H9 (cell line): ENCODE results near the gene ZNF84. TPM values are rescaled to one million over a fixed set of nuclear protein-coding genes. Genes with fewer than 3 reads are reported as not detected.

Source experiments
- DNase-seq: peaks from one replicate; pipeline ENCODE4 v3.0.0-alpha.2; 2017
- H2AFZ ChIP-seq: one replicate; pipeline ENCODE4 v1.6.1; 2013; ENCODE audit warnings: mild to moderate bottlenecking, low read length, control low read depth, moderate library complexity
- H2AK5ac ChIP-seq: 2 replicates; pipeline ENCODE4 v1.6.1; 2013; ENCODE audit warnings: low read length, control low read depth, mixed read lengths; ENCODE audit not compliant: insufficient read length
- H2BK120ac ChIP-seq: one replicate; pipeline ENCODE4 v1.6.1; 2013; ENCODE audit warnings: low read depth, mild to moderate bottlenecking, low read length, control low read depth, inconsistent platforms; ENCODE audit not compliant: poor library complexity, severe bottlenecking
- H2BK12ac ChIP-seq: 2 replicates; pipeline ENCODE4 v1.6.1; 2013; ENCODE audit warnings: low read length, control low read depth, mixed read lengths, low read depth; ENCODE audit not compliant: insufficient read length
- H2BK15ac ChIP-seq: 2 replicates; pipeline ENCODE4 v1.6.1; 2013; ENCODE audit warnings: low read depth, low read length, control low read depth
- H2BK20ac ChIP-seq: one replicate; pipeline ENCODE4 v1.6.1; 2013; ENCODE audit warnings: low read depth, mild to moderate bottlenecking, low read length, control low read depth, inconsistent platforms; ENCODE audit not compliant: poor library complexity, severe bottlenecking
- H2BK5ac ChIP-seq: 2 replicates; pipeline ENCODE4 v1.6.1; 2013; ENCODE audit warnings: low read length, control low read depth, mixed read lengths; ENCODE audit not compliant: insufficient read length
- H3K14ac ChIP-seq: 2 replicates; pipeline ENCODE4 v1.6.1; 2013; ENCODE audit warnings: low read length, control low read depth; ENCODE audit not compliant: insufficient read depth
- H3K18ac ChIP-seq: 2 replicates; pipeline ENCODE4 v1.6.1; 2013; ENCODE audit warnings: low read depth, mild to moderate bottlenecking, mixed read lengths, low read length, control low read depth; ENCODE audit not compliant: insufficient read length
- H3K23ac ChIP-seq: 2 replicates; pipeline ENCODE4 v1.6.1; 2013; ENCODE audit warnings: low read length, control low read depth, mixed read lengths, low read depth; ENCODE audit not compliant: insufficient read length
- H3K23me2 ChIP-seq: 2 replicates; pipeline ENCODE4 v1.6.1; 2013; ENCODE audit warnings: low read depth, mild to moderate bottlenecking, mixed read lengths, low read length, control low read depth; ENCODE audit not compliant: insufficient read length, poor library complexity, severe bottlenecking
- H3K27ac ChIP-seq: 2 replicates; pipeline ENCODE4 v1.5.1; 2013; ENCODE audit warnings: low read length, control low read depth, mixed read lengths, low read depth; ENCODE audit not compliant: insufficient read length
- H3K27me3 ChIP-seq: 2 replicates; pipeline ENCODE4 v1.6.1; 2013; ENCODE audit warnings: low read length, control low read depth, inconsistent platforms; ENCODE audit not compliant: insufficient read depth
- H3K4ac ChIP-seq: 2 replicates; pipeline ENCODE4 v1.6.1; 2013; ENCODE audit warnings: low read depth, mild to moderate bottlenecking, control low read depth, inconsistent platforms, low read length, moderate library complexity
- H3K4me1 ChIP-seq: 2 replicates; pipeline ENCODE4 v1.6.1; 2013; ENCODE audit warnings: low read length, control low read depth, inconsistent platforms; ENCODE audit not compliant: insufficient read depth
- H3K4me2 ChIP-seq: 2 replicates; pipeline ENCODE4 v1.6.1; 2013; ENCODE audit warnings: low read length, control low read depth, mixed read lengths; ENCODE audit not compliant: insufficient read length, insufficient read depth
- H3K56ac ChIP-seq: 2 replicates; pipeline ENCODE4 v1.6.1; 2013; ENCODE audit warnings: low read depth, mild to moderate bottlenecking, mixed read lengths, low read length, control low read depth; ENCODE audit not compliant: insufficient read length
- H3K79me1 ChIP-seq: 2 replicates; pipeline ENCODE4 v1.6.1; 2013; ENCODE audit warnings: low read depth, mild to moderate bottlenecking, moderate library complexity, low read length, control low read depth, inconsistent platforms; ENCODE audit not compliant: insufficient read depth, poor library complexity, severe bottlenecking
- H3K79me2 ChIP-seq: 2 replicates; pipeline ENCODE4 v1.6.1; 2013; ENCODE audit warnings: low read length, control low read depth, inconsistent platforms; ENCODE audit not compliant: insufficient read depth
- H3K9ac ChIP-seq: 2 replicates; pipeline ENCODE4 v1.6.1; 2013; ENCODE audit warnings: low read length, control low read depth, mixed read lengths; ENCODE audit not compliant: insufficient read length; ENCODE audit errors: extremely low read depth
- H3K9me3 ChIP-seq: one replicate; pipeline ENCODE4 v1.6.1; 2013; ENCODE audit warnings: low read depth, low read length, inconsistent platforms; ENCODE audit not compliant: control insufficient read depth
- H3T11ph ChIP-seq: one replicate; pipeline ENCODE4 v1.6.1; 2013; ENCODE audit warnings: mild to moderate bottlenecking, low read length, control low read depth, inconsistent platforms
- H4K20me1 ChIP-seq: one replicate; pipeline ENCODE4 v1.6.1; 2013; ENCODE audit not compliant: control insufficient read depth, insufficient read length, insufficient read depth
- H4K5ac ChIP-seq: 2 replicates; pipeline ENCODE4 v1.6.1; 2013; ENCODE audit warnings: low read depth, mild to moderate bottlenecking, mixed read lengths, low read length, control low read depth; ENCODE audit not compliant: insufficient read length
- H4K8ac ChIP-seq: replicated peaks from 2 replicates; pipeline ENCODE4 v1.6.1; 2013; ENCODE audit warnings: low read length, control low read depth, mixed read lengths, low read depth; ENCODE audit not compliant: insufficient read length
- H4K91ac ChIP-seq: 2 replicates; pipeline ENCODE4 v1.6.1; 2013; ENCODE audit warnings: low read depth, mild to moderate bottlenecking, moderate library complexity, mixed read lengths, low read length, control low read depth; ENCODE audit not compliant: insufficient read length
- H3K27ac Mint-ChIP-seq, 3 experiments: 2 replicates in 2 of 3; 3 replicates in 1 of 3; pipeline ENCODE4 v1.8.0; 2020 to 2021; ENCODE audit warnings: mixed read lengths in 3 of 3, mild to moderate bottlenecking in 1 of 3, moderate library complexity in 1 of 3
- H3K27me3 Mint-ChIP-seq: 2 replicates; pipeline ENCODE4 v1.8.0; 2021; ENCODE audit warnings: low read depth, mild to moderate bottlenecking, moderate library complexity, mixed read lengths
- H3K36me3 Mint-ChIP-seq, 3 experiments: 2 replicates in 2 of 3; 3 replicates in 1 of 3; pipeline ENCODE4 v1.8.0; 2020 to 2021; ENCODE audit warnings: low read depth in 3 of 3, mixed read lengths in 3 of 3; ENCODE audit not compliant: insufficient read depth in 1 of 3
- H3K4me1 Mint-ChIP-seq, 2 experiments: 2 replicates each; pipeline ENCODE4 v1.8.0; 2020; ENCODE audit warnings: mixed read lengths in 2 of 2
- H3K4me3 Mint-ChIP-seq, 2 experiments: 2 replicates in 1 of 2; 3 replicates in 1 of 2; pipeline ENCODE4 v1.8.0; 2020 to 2021; ENCODE audit warnings: mild to moderate bottlenecking in 2 of 2, mixed read lengths in 2 of 2, moderate library complexity in 1 of 2
- H3K9me3 Mint-ChIP-seq, 2 experiments: 2 replicates in 1 of 2; 3 replicates in 1 of 2; pipeline ENCODE4 v1.8.0; 2020; ENCODE audit warnings: mild to moderate bottlenecking in 2 of 2, mixed read lengths in 2 of 2, moderate library complexity in 1 of 2
- CTCF ChIP-seq: fragments of 200-600 bp; sonication (generic); conservative IDR thresholded peaks from 3 replicates; pipeline ENCODE4 v1.8.0; 2021; ENCODE audit warnings: antibody characterized with exemption, mild to moderate bottlenecking
- WGBS: extraction: QIAGEN DNeasy Blood & Tissue Kit; methylation state at CpG from one replicate; pipeline ENCODE4 v1.1.7; 2013; ENCODE audit warnings: missing lambda C conversion rate, low lambda C conversion rate, mixed read lengths; ENCODE audit not compliant: insufficient read length; ENCODE audit errors: extremely low coverage; 5-methylcytosine and 5-hydroxymethylcytosine counted together
- total RNA-seq: library from RNA; stranded (reverse); gene quantifications from 2 replicates; pipeline ENCODE4 v1.2.1, GENCODE V29; 2021

The ZNF84 gene
- total RNA-seq, 1 experiment from 2014 or later = 45.1 TPM

- H2BK120ac ChIP-seq = no peak overlapping the region
- no peak overlapping the region for H3K27ac ChIP-seq
- H2AK5ac ChIP-seq = no peak overlapping the region
- WGBS = no CpG with 5 or more reads among the region's 5 CpGs
- no peak overlapping the region for H3K9ac ChIP-seq
- no peaks in the 10 kb centered on the region for H4K20me1 ChIP-seq
- H3K23ac ChIP-seq = no peak overlapping the region
- no peak overlapping the region for H3K14ac ChIP-seq
- H4K5ac ChIP-seq = no peak overlapping the region
- Mint-ChIP-seq H3K36me3 (peaks cover 90 to 100% (median 99%) of the 10 kb centered on the region in 3 experiments), H3K4me1 (no peaks in the 10 kb centered on the region), H3K4me3 (no peak overlapping the region), H3K9me3 (peaks cover 96 to 98% of the 10 kb centered on the region in 2 experiments), H3K27me3 (peaks cover 6% of the 10 kb centered on the region; the same call in 1 of the 2 replicates), H3K27ac (no peak overlapping the region)
- H3K79me1 ChIP-seq = no peaks in the 10 kb centered on the region
- H3K79me2 ChIP-seq = no peaks in the 10 kb centered on the region
- no peak overlapping the region for H2BK20ac ChIP-seq
- H2BK12ac ChIP-seq = no peak overlapping the region
- H4K91ac ChIP-seq = no peak overlapping the region
- H3K9me3 ChIP-seq = peaks cover 82% of the 10 kb centered on the region
- H3T11ph ChIP-seq = no peak overlapping the region
- TF ChIP-seq CTCF = no peak
- H3K4me1 ChIP-seq = no peaks in the 10 kb centered on the region
- no peak overlapping the region for H2BK5ac ChIP-seq
- no peaks in the 10 kb centered on the region for H3K27me3 ChIP-seq
- H3K56ac ChIP-seq = no peak overlapping the region
- no peaks in the 10 kb centered on the region for H3K23me2 ChIP-seq
- H4K8ac ChIP-seq = no peak overlapping the region
- no peak overlapping the region for H3K4me2 ChIP-seq
- H2BK15ac ChIP-seq = no peak overlapping the region
- no peak overlapping the region for H3K4ac ChIP-seq
- DNase-seq = no peak
- H2AFZ ChIP-seq = no peak overlapping the region
- no peak overlapping the region for H3K18ac ChIP-seq
These were observed 68.9 kb downstream of the ZNF84 start for GRCh38 chr12:133106253-133106652.
